Testis (tissue), 5 donors: Measurements from ENCODE around the gene AQP4. TPM values are rescaled to one million over a fixed set of nuclear protein-coding genes. Genes with fewer than 3 reads are reported as not detected.

Experiments used
- DNase-seq: peaks from one replicate; pipeline ENCODE4 v3.0.0-alpha.2; 2019
- H3K27ac ChIP-seq, 2 donors: fragments of 200-600 bp; sonication (generic); one replicate each; pipeline ENCODE4 v1.5.1; 2019
- H3K27me3 ChIP-seq: fragments of 200-600 bp; sonication (generic); one replicate; pipeline ENCODE4 v1.5.1; 2019
- H3K36me3 ChIP-seq: fragments of 200-600 bp; sonication (generic); one replicate; pipeline ENCODE4 v1.5.1; 2017; ENCODE audit warnings: low read depth; ENCODE audit errors: missing control alignments
- H3K4me1 ChIP-seq: fragments of 200-600 bp; sonication (generic); one replicate; pipeline ENCODE4 v1.5.1; 2019
- H3K4me3 ChIP-seq, 2 donors: fragments of 200-600 bp; sonication (generic); one replicate each; pipeline ENCODE4 v1.5.1; 2017 to 2019
- H3K9me3 ChIP-seq: fragments of 200-600 bp; sonication (generic); one replicate; pipeline ENCODE4 v1.5.1; 2017
- POLR2A ChIP-seq: fragments of 450-650 bp; IDR thresholded peaks from one replicate; pipeline ENCODE4 v1.6.1; 2017; ENCODE audit warnings: antibody characterized with exemption, mild to moderate bottlenecking, moderate library complexity
- WGBS, 2 donors: methylation state at CpG; one replicate each; pipeline ENCODE4 v1.1.5; 2018; 5-methylcytosine and 5-hydroxymethylcytosine counted together
- intact Hi-C: fragments of 100-400 bp; cut with DNase I; formaldehyde crosslinking; loops from one replicate; pipeline ENCODE4 v1.15.1; 2023; ENCODE audit warnings: low total_unique reads
- long read RNA-seq, 2 donors: transcript quantifications; one replicate each; lab custom pipeline, GENCODE V29; 2026
- polyA plus RNA-seq: library from polyadenylated mRNA; stranded (reverse); fragments of 350-450 nt; fragmentation: Illumina TruSeq; extraction: RNeasy Lipid Tissue Mini Kit (QIAGEN cat#74804); gene quantifications from one replicate; pipeline ENCODE4 v1.2.3, GENCODE V29; 2014; ENCODE audit warnings: low read depth, low replicate concordance; ENCODE audit not compliant: insufficient read depth
- total RNA-seq, 2 donors: library from RNA; depleted of rRNA; stranded (reverse); fragments of >200 nt; gene quantifications; one replicate each; pipeline ENCODE4 v1.2.3, GENCODE V29; 2016
- TF ChIP-seq, protein P1 (sequence below), 3 experiments: fragments of 450-650 bp in 2 of 3; fragments of 200-600 bp in 1 of 3; sonication (generic) in 1 of 3; IDR thresholded peaks; one replicate each; pipeline ENCODE4 v1.5.1; 2016 to 2019; ENCODE audit warnings: antibody characterized with exemption in 3 of 3, mild to moderate bottlenecking in 2 of 3, moderate library complexity in 1 of 3

Gene AQP4, protein sequence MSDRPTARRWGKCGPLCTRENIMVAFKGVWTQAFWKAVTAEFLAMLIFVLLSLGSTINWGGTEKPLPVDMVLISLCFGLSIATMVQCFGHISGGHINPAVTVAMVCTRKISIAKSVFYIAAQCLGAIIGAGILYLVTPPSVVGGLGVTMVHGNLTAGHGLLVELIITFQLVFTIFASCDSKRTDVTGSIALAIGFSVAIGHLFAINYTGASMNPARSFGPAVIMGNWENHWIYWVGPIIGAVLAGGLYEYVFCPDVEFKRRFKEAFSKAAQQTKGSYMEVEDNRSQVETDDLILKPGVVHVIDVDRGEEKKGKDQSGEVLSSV
- 1 to 10 TPM; 1.4 to 2.4 TPM for total RNA-seq
- polyA plus RNA-seq, result 8.2 TPM
- long read RNA-seq, donor 1, result 0 reads
- long read RNA-seq, donor 2, result 0 reads

DNA sequence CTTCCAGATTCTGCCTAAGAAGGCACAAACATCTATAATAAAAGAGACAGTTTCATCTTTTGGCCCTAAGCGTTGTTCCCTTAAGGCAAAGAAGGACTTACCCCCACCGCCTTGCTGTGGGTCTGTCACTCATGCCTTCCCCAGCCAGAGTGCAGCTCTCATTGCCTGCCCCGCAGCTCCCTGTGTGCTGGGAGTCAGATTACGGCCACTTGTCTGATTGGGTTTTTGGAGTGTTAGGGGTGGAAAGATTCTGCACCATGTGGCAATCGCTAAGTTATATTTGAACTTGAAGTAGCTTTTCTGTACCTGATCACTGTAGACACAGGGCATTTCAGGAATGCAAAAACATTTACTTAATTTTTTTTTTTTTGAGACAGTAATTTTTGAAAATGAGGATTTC is at the start of gene AQP4:
Gene AQP4, minus strand, starts transcription at position 151 of the 400 bp plus-strand sequence. Its CDS starts 18 bp downstream, at position 133.
- Histone ChIP-seq H3K27me3 (no peaks in the 10 kb centered on the region), H3K36me3 (no peaks in the 10 kb centered on the region), H3K9me3 (no peaks in the 10 kb centered on the region), H3K4me3 (no peak within 1 kb of the TSS), H3K27ac (no peak within 1 kb of the TSS), H3K4me1 (peaks cover 9% of the 10 kb centered on the region)
- TF ChIP-seq, protein P1, sequence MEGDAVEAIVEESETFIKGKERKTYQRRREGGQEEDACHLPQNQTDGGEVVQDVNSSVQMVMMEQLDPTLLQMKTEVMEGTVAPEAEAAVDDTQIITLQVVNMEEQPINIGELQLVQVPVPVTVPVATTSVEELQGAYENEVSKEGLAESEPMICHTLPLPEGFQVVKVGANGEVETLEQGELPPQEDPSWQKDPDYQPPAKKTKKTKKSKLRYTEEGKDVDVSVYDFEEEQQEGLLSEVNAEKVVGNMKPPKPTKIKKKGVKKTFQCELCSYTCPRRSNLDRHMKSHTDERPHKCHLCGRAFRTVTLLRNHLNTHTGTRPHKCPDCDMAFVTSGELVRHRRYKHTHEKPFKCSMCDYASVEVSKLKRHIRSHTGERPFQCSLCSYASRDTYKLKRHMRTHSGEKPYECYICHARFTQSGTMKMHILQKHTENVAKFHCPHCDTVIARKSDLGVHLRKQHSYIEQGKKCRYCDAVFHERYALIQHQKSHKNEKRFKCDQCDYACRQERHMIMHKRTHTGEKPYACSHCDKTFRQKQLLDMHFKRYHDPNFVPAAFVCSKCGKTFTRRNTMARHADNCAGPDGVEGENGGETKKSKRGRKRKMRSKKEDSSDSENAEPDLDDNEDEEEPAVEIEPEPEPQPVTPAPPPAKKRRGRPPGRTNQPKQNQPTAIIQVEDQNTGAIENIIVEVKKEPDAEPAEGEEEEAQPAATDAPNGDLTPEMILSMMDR (IDR thresholded peaks at IDR 0.05), result no peak
- no peak for TF ChIP-seq POLR2A
- 33 to 45% methylated on average over 5 of the region's 5 CpGs for WGBS, 2 donors
- intact Hi-C loops, result no loop called here
- DNase-seq, result peak; percentile 26

DNA sequence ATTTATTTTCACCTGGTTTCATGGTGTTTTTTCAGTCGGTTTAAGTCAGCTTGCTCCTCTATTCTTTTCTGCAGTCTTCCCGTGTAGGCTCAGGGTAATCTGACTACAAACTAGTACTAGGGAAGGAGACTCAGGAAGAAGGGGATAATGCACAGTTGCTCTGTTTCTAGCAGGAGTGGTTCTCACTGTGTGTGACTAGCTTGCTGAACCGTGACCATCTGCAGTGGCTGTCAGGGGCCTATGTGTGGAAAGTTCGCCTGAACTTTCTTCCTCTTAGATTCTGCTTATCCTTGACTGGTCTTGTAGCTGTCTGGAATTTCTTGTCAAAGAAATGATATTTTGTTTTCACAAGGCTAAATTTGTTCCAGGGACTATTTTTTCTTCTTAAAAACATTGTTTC is 46.3 kb upstream of the AQP4 start:
- WGBS, 2 donors, result 34 to 37% methylated on average over 4 of the region's 4 CpGs
- no peak overlapping the region for H3K27ac ChIP-seq

DNA sequence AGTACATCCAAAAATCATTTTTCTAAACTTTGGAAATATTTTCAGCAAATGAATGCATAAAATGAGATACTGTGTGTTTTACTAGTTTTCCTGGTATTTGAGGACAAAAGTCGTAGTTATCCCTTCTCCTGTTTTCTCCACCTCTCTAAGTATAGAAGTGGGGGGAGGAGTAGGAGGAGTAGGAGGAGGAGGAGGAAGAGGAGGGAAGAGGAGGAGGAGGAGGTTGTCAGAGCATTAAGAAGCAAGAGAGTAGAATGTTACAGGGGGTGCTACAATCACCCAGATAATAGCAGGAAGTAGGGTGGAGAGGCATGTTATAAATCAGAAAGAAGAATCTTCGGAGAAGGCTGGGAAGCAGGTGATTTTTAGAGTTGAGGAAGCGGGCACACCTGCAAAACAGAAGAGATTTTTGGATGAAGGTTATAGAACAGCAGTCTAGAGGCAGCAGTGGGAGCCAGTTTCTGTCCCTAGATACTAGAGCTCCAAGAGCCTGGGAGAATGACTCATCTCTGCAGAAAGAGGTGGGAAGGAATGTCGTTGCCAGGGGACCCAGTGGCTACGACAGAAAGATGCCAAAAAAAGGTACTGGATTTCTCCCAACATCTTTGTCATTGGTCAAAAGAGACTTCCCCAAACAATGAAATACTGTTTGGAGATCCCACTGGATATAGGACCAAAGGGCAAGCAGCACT is 44.2 kb upstream of the AQP4 start:
- TF ChIP-seq POLR2A, result no peak
- TF ChIP-seq, protein P1 (IDR thresholded peaks at IDR 0.05), result no peak
- no peak overlapping the region for H3K27ac ChIP-seq
- 50 to 70% methylated on average over 5 of the region's 5 CpGs for WGBS, 2 donors
- H3K4me1 ChIP-seq, result peaks cover 6% of the 10 kb centered on the region
- no peaks in the 10 kb centered on the region for H3K36me3 ChIP-seq
- no peaks in the 10 kb centered on the region for H3K9me3 ChIP-seq
- H3K27me3 ChIP-seq, result no peaks in the 10 kb centered on the region
- no peak overlapping the region for H3K4me3 ChIP-seq
- intact Hi-C loops, result no loop called here
- no peak for DNase-seq

More for the DNA sequence above, 46.3 kb upstream of the AQP4 start:
- no peaks in the 10 kb centered on the region for H3K9me3 ChIP-seq
- intact Hi-C loops, result no loop called here
- H3K4me3 ChIP-seq, result no peak overlapping the region
- H3K27me3 ChIP-seq, result no peaks in the 10 kb centered on the region
- no peaks in the 10 kb centered on the region for H3K36me3 ChIP-seq
- H3K4me1 ChIP-seq, result peaks cover 6% of the 10 kb centered on the region
- TF ChIP-seq, protein P1 (IDR thresholded peaks at IDR 0.05), result no peak
- no peak for TF ChIP-seq POLR2A
- no peak for DNase-seq

DNA sequence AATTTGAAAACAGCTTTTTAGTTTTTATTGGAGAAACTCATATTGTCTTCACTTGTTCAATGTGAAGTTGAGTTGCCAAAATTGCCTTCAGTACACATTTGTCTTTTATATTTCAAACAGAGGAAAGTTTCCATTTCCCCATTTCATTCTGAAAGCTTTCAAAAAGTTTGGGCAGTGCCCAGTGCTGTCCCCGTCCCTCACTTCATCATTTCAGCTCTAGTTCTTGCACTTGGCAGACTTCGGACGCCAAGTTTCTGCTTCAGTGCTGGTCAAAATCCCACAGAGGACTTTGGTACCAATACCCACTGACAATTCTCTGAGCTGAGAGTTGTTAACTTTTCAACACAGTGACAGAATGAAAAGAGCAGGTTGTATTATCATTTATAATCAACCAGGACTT is 43.4 kb upstream of the AQP4 start:
- no peak for TF ChIP-seq POLR2A
- TF ChIP-seq, protein P1 (IDR thresholded peaks at IDR 0.05), result no peak
- Histone ChIP-seq H3K36me3 (no peaks in the 10 kb centered on the region), H3K27me3 (no peaks in the 10 kb centered on the region), H3K4me1 (peaks cover 6% of the 10 kb centered on the region), H3K9me3 (no peaks in the 10 kb centered on the region), H3K4me3 (no peak overlapping the region), H3K27ac (no peak overlapping the region)
- intact Hi-C loops, result no loop called here
- WGBS, 2 donors, result 64 to 80% methylated on average over 3 of the region's 3 CpGs
- DNase-seq, result no peak
